Measurements from ENCODE around the gene WASF1.

DNA sequence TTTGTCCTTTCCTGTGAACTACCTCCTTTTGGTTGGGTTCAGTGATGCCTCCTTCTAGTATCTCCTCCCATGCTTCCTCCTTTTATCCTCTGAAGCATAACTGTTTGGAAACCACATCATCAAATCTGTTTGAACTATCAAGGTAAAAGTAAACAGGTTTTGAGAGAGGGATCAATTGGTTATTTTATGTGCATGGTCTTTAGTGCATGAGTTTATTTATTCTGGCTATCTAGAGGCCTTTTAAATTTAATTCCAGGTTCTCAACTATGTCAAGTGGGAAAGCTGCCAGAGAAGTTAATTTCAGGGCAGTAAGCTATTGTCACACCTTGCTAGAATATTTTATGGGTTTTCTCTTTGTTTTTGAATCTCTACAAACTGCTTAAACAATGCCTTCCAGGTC lies 54.1 kb downstream of the WASF1 start:
- TF ChIP-seq, protein P1, sequence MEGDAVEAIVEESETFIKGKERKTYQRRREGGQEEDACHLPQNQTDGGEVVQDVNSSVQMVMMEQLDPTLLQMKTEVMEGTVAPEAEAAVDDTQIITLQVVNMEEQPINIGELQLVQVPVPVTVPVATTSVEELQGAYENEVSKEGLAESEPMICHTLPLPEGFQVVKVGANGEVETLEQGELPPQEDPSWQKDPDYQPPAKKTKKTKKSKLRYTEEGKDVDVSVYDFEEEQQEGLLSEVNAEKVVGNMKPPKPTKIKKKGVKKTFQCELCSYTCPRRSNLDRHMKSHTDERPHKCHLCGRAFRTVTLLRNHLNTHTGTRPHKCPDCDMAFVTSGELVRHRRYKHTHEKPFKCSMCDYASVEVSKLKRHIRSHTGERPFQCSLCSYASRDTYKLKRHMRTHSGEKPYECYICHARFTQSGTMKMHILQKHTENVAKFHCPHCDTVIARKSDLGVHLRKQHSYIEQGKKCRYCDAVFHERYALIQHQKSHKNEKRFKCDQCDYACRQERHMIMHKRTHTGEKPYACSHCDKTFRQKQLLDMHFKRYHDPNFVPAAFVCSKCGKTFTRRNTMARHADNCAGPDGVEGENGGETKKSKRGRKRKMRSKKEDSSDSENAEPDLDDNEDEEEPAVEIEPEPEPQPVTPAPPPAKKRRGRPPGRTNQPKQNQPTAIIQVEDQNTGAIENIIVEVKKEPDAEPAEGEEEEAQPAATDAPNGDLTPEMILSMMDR (IDR thresholded peaks at IDR 0.05): no peak
- no peak for TF ChIP-seq POLR2A (IDR thresholded peaks at IDR 0.05)
- TF ChIP-seq POLR2AphosphoS5 (IDR thresholded peaks at IDR 0.05): no peak
- TF ChIP-seq EP300 (IDR thresholded peaks at IDR 0.05; ENCODE audit: low read depth): no peak
